ENCODE measurements around the gene ARMC8. TPM values are rescaled to one million over a fixed set of nuclear protein-coding genes. Genes with fewer than 3 reads are reported as not detected.

ARMC8 gene
- total RNA-seq, 1 donor from 2014 or later: 54.4 TPM

DNA sequence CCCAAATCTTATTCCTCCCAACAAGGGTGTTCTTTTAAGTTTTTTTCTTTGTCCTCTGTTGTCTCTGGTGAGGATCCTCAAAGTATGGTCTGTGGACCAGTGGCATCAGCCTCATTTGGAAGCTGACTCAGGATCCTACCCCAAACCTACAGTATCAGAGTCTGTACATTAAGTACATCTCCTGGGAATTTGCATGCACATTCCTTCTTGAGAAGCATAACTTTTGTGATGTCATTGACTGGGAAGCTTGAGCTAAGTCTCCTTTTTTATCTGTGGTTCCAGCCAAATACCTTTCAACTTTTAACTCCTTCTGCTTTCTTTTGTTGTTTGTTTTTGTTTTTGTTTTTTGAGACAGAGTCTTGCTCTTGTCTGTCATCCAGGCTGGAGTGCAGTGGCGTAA, 40.5 kb downstream of the ARMC8 start:
- Mint-ChIP-seq H3K36me3 (ENCODE audit: unreplicated experiment) (no peaks in the 10 kb centered on the region), H3K27me3 (ENCODE audit: unreplicated experiment) (peaks cover 4% of the 10 kb centered on the region), H3K27ac (ENCODE audit: unreplicated experiment) (no peak overlapping the region), H3K9me3 (ENCODE audit: unreplicated experiment) (no peaks in the 10 kb centered on the region), H3K4me3 (ENCODE audit: unreplicated experiment) (no peak overlapping the region), H3K4me1 (ENCODE audit: low read depth, unreplicated experiment) (no peaks in the 10 kb centered on the region)
- TF ChIP-seq, protein P1, sequence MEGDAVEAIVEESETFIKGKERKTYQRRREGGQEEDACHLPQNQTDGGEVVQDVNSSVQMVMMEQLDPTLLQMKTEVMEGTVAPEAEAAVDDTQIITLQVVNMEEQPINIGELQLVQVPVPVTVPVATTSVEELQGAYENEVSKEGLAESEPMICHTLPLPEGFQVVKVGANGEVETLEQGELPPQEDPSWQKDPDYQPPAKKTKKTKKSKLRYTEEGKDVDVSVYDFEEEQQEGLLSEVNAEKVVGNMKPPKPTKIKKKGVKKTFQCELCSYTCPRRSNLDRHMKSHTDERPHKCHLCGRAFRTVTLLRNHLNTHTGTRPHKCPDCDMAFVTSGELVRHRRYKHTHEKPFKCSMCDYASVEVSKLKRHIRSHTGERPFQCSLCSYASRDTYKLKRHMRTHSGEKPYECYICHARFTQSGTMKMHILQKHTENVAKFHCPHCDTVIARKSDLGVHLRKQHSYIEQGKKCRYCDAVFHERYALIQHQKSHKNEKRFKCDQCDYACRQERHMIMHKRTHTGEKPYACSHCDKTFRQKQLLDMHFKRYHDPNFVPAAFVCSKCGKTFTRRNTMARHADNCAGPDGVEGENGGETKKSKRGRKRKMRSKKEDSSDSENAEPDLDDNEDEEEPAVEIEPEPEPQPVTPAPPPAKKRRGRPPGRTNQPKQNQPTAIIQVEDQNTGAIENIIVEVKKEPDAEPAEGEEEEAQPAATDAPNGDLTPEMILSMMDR (IDR thresholded peaks at IDR 0.05; ENCODE audit: partially characterized antibody, unreplicated experiment): no peak
- DNase-seq: no peak

DNA sequence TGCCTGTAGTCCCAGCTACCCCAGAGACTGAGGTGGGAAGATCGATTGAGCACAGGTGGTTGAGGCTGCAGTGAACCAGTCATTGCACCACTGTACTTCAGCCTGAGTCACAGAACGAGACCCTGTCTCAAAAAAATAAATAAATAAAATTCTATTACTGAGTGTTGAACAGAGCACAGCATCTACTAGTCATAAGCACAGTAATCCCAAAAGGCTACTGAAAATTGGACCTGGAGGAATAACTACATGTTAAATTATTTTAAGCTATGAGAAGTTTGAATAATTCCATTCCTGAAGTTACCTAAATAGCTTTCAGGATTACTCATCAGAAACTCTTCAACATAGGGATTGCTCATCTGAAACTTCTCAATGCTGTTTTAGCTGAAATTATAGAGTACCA, 43.4 kb downstream of the ARMC8 start:
- Mint-ChIP-seq H3K4me3 (ENCODE audit: unreplicated experiment) (no peak overlapping the region), H3K27ac (ENCODE audit: unreplicated experiment) (no peak overlapping the region), H3K4me1 (ENCODE audit: low read depth, unreplicated experiment) (no peaks in the 10 kb centered on the region), H3K36me3 (ENCODE audit: unreplicated experiment) (no peaks in the 10 kb centered on the region), H3K27me3 (ENCODE audit: unreplicated experiment) (peaks cover 4% of the 10 kb centered on the region), H3K9me3 (ENCODE audit: unreplicated experiment) (no peaks in the 10 kb centered on the region)
- DNase-seq: no peak
- TF ChIP-seq, protein P1 (IDR thresholded peaks at IDR 0.05; ENCODE audit: partially characterized antibody, unreplicated experiment): no peak

DNA sequence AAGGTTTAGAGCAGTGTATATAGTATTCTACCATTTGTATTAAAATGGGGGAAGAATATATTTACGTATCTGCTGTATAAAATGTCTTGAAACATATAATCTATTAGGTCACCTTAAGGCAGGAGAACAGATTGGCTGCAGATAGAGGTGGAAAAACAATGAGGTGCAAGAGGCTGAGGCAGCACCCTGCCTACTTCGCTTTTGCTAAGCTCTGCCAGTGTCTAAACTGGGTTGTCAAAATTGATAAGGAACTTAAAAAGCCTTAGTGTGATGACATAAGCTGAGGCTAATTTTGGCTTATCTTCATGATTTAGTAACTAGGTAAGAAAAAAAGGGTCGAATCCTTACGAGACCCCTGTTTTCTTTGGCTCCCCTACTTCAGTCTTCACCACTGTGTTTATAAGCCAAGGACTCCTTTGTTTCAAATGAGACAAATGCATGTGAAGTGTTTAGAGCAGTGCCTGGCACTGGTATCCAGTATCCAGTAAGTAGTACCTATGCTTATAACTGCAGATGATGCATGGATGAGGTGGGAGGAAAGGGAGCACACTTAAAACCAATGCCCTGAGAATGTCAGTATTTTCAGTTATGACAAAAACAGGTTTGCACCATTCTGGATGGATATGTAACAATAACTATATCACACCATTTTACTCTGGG, 45.7 kb downstream of the ARMC8 start:
- no peaks in the 10 kb centered on the region for H3K36me3 Mint-ChIP-seq (ENCODE audit: unreplicated experiment)
- TF ChIP-seq, protein P1 (IDR thresholded peaks at IDR 0.05; ENCODE audit: partially characterized antibody, unreplicated experiment): no peak
- no peak overlapping the region for H3K4me3 Mint-ChIP-seq (ENCODE audit: unreplicated experiment)
- H3K27ac Mint-ChIP-seq (ENCODE audit: unreplicated experiment): no peak overlapping the region
- H3K4me1 Mint-ChIP-seq (ENCODE audit: low read depth, unreplicated experiment): no peaks in the 10 kb centered on the region
- H3K9me3 Mint-ChIP-seq (ENCODE audit: unreplicated experiment): no peaks in the 10 kb centered on the region
- peaks cover 4% of the 10 kb centered on the region for H3K27me3 Mint-ChIP-seq (ENCODE audit: unreplicated experiment)
- DNase-seq: no peak

DNA sequence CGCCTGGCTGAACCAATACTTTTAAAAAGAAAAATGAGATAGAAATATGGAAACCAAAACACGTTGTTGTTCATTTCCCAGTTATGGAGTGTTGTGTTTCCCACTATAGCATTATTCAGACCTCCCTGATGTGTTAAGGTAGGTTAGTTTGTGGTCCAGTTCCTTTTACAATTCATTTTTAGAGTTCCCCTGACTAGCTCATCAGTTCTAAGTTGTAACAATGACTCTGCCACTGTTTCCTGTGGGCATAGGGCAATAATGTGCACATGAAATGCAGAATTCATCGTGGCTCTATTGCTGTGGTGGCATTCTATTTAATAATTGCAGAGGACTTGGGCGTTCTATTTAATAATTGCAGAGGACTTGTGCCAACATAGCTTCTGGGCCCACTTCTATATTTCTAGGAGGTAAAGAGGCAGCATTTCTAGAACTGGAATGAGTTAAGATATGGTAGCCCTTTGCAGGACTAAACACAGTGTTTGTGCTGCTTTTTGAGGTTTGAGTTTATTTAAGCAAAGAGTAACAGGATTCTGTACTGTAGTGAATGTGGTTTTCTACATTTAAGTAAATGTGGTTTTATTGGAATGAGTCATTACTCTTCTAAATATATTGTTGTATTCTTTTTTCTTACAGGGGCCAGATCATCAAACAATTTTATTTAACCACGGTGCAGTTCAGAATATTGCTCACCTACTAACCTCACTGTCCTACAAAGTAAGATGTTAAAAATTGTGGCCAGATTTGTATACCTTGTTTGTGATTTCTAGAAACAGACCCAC, 47.5 kb downstream of the ARMC8 start:
- TF ChIP-seq, protein P1 (IDR thresholded peaks at IDR 0.05; ENCODE audit: partially characterized antibody, unreplicated experiment): no peak
- Mint-ChIP-seq H3K27me3 (ENCODE audit: unreplicated experiment) (peaks cover 4% of the 10 kb centered on the region), H3K36me3 (ENCODE audit: unreplicated experiment) (no peaks in the 10 kb centered on the region), H3K27ac (ENCODE audit: unreplicated experiment) (no peak overlapping the region), H3K9me3 (ENCODE audit: unreplicated experiment) (peaks cover 1% of the 10 kb centered on the region), H3K4me3 (ENCODE audit: unreplicated experiment) (no peak overlapping the region), H3K4me1 (ENCODE audit: low read depth, unreplicated experiment) (no peaks in the 10 kb centered on the region)
- DNase-seq: no peak

DNA sequence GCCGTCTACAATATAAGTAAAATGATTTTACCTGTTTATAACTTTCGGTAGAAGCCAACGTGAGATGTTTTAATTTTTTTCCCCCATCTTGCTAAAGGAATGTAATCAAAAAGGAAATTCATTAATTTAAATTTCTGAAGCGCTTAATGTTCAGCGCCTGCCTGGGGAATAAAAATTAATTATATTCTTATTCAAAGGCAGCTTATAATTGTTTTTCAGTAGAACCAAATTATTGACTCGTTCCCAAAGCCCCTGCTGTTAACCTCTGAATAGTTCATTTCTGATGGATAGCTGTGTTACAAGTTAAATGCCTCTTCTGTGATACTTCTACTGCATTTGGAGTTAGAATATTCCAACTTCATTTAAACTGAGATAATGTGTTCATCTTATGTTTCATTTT, 51.6 kb downstream of the ARMC8 start:
- Mint-ChIP-seq H3K27ac (ENCODE audit: unreplicated experiment) (no peak overlapping the region), H3K27me3 (ENCODE audit: unreplicated experiment) (no peaks in the 10 kb centered on the region), H3K4me1 (ENCODE audit: low read depth, unreplicated experiment) (no peaks in the 10 kb centered on the region), H3K36me3 (ENCODE audit: unreplicated experiment) (no peaks in the 10 kb centered on the region), H3K4me3 (ENCODE audit: unreplicated experiment) (no peak overlapping the region), H3K9me3 (ENCODE audit: unreplicated experiment) (peaks cover 1% of the 10 kb centered on the region)
- TF ChIP-seq, protein P1 (IDR thresholded peaks at IDR 0.05; ENCODE audit: partially characterized antibody, unreplicated experiment): no peak
- no peak for DNase-seq
